Transverse colon (tissue), 3 donors: ENCODE results near the gene MROH9.

ENCODE experiments used
- CTCF ChIP-seq, 5 experiments: fragments of 200-600 bp in 3 of 5; fragments of 450-650 bp in 2 of 5; sonication (generic) in 3 of 5; IDR thresholded peaks; 1 replicate in 2 of 5; 2 replicates in 3 of 5; pipeline ENCODE4 v1.5.1; 2016 to 2017; ENCODE audit warnings: antibody characterized with exemption in 5 of 5, inconsistent platforms in 3 of 5, mild to moderate bottlenecking in 2 of 5, moderate library complexity in 1 of 5
- POLR2A ChIP-seq: fragments of 450-650 bp; IDR thresholded peaks from one replicate; pipeline ENCODE4 v1.6.1; 2016; ENCODE audit warnings: antibody characterized with exemption, mild to moderate bottlenecking, moderate library complexity

DNA sequence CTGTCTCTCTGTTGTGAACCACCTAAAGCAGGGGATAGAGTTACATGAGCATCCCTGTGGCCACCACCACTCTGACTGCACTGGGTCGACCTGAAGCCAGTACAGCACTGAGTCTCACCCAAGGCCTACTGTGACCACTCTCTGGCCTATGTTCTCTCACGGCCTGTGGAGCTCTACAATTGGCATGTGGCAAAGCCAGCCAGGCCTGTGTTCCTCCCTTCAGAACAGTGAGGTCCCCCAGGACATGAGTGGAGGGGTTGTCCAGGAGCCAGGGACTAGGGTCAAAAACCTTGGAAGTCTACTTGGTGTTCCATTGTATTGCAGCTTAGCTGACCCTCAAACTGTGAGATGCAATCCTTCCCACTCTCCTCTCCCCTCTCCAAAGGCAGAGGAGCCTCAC is 112.7 kb downstream of the MROH9 start:
- TF ChIP-seq POLR2A (no peak), CTCF (IDR thresholded peaks at IDR 0.05) (no peak)
